ENCODE results near the gene ATP13A3.
A peak's percentile ranks its signal among the peaks of the same experiment; 100 is the strongest.

The ATP13A3 gene

GRCh38 chr3:194386648-194387047 is 100.2 kb downstream of the ATP13A3 start:
- Histone ChIP-seq H3K18ac (ENCODE audit: low read length) (no peak overlapping the region), H2BK120ac (ENCODE audit: low read depth, low read length) (no peak overlapping the region), H2AK5ac (ENCODE audit: low read length) (no peak overlapping the region), H3K4ac (ENCODE audit: low read depth, low read length) (no peak overlapping the region), H3K4me2 (ENCODE audit: low read length) (no peak overlapping the region), H3K79me1 (ENCODE audit: low read length) (no peaks in the 10 kb centered on the region), H3K4me1 (ENCODE audit: control insufficient read depth, low read depth, low read length) (peaks cover 5% of the 10 kb centered on the region), H4K8ac (ENCODE audit: low read depth, low read length) (no peak overlapping the region), H2BK15ac (replicated peaks; ENCODE audit: low read depth) (no peak overlapping the region), H3K27ac (ENCODE audit: low read depth, low read length) (no peak overlapping the region), H3K9ac (ENCODE audit: low read length) (no peak overlapping the region), H2BK5ac (ENCODE audit: low read length) (no peak overlapping the region), H3K23ac (ENCODE audit: low read length) (no peak overlapping the region), H4K5ac (ENCODE audit: low read length) (no peak overlapping the region), H3K27me3 (ENCODE audit: insufficient read depth, low read length, poor library complexity) (no peaks in the 10 kb centered on the region), H3K56ac (ENCODE audit: low read length) (no peak overlapping the region), H3K4me3 (ENCODE audit: low read length) (no peak overlapping the region), H3K79me2 (ENCODE audit: control insufficient read depth, insufficient read depth, low read length) (no peaks in the 10 kb centered on the region), H3K36me3 (ENCODE audit: control insufficient read depth, insufficient read depth, low read length) (no peaks in the 10 kb centered on the region)
- no peak for DNase-seq
- WGBS (ENCODE audit: extremely low coverage, insufficient coverage, low lambda C conversion rate), result no CpG with 5 or more reads among the region's 7 CpGs

GRCh38 chr3:194386066-194386465 is 100.7 kb downstream of the ATP13A3 start:
- Histone ChIP-seq H3K27ac (ENCODE audit: low read depth, low read length) (no peak overlapping the region), H3K18ac (ENCODE audit: low read length) (no peak overlapping the region), H3K9ac (ENCODE audit: low read length) (no peak overlapping the region), H3K4me2 (ENCODE audit: low read length) (no peak overlapping the region), H2BK120ac (ENCODE audit: low read depth, low read length) (no peak overlapping the region), H3K4ac (ENCODE audit: low read depth, low read length) (no peak overlapping the region), H3K27me3 (ENCODE audit: insufficient read depth, low read length, poor library complexity) (no peaks in the 10 kb centered on the region), H3K79me2 (ENCODE audit: control insufficient read depth, insufficient read depth, low read length) (no peaks in the 10 kb centered on the region), H4K5ac (ENCODE audit: low read length) (no peak overlapping the region), H4K8ac (ENCODE audit: low read depth, low read length) (no peak overlapping the region), H3K23ac (ENCODE audit: low read length) (no peak overlapping the region), H2BK5ac (ENCODE audit: low read length) (no peak overlapping the region), H2AK5ac (ENCODE audit: low read length) (no peak overlapping the region), H2BK15ac (replicated peaks; ENCODE audit: low read depth) (no peak overlapping the region), H3K36me3 (ENCODE audit: control insufficient read depth, insufficient read depth, low read length) (no peaks in the 10 kb centered on the region), H3K4me3 (ENCODE audit: low read length) (no peak overlapping the region), H3K79me1 (ENCODE audit: low read length) (no peaks in the 10 kb centered on the region), H3K4me1 (ENCODE audit: control insufficient read depth, low read depth, low read length) (peaks cover 5% of the 10 kb centered on the region), H3K56ac (ENCODE audit: low read length) (no peak overlapping the region)
- DNase-seq, result no peak
- no CpG with 5 or more reads among the region's 15 CpGs for WGBS (ENCODE audit: extremely low coverage, insufficient coverage, low lambda C conversion rate)

- Histone ChIP-seq H3K36me3 (ENCODE audit: control insufficient read depth, insufficient read depth, low read length) (no peaks in the 10 kb centered on the region), H3K9ac (ENCODE audit: low read length) (no peak overlapping the region), H2BK5ac (ENCODE audit: low read length) (no peak overlapping the region), H3K18ac (ENCODE audit: low read length) (no peak overlapping the region), H2BK15ac (replicated peaks; ENCODE audit: low read depth) (no peak overlapping the region), H3K23ac (ENCODE audit: low read length) (no peak overlapping the region), H3K4me3 (ENCODE audit: low read length) (no peak overlapping the region), H3K4me1 (ENCODE audit: control insufficient read depth, low read depth, low read length) (peaks cover 5% of the 10 kb centered on the region), H2AK5ac (ENCODE audit: low read length) (peak overlapping the region; percentile 57), H3K27ac (ENCODE audit: low read depth, low read length) (no peak overlapping the region), H4K5ac (ENCODE audit: low read length) (no peak overlapping the region), H2BK120ac (ENCODE audit: low read depth, low read length) (no peak overlapping the region), H3K79me2 (ENCODE audit: control insufficient read depth, insufficient read depth, low read length) (no peaks in the 10 kb centered on the region), H3K79me1 (ENCODE audit: low read length) (no peaks in the 10 kb centered on the region), H3K56ac (ENCODE audit: low read length) (no peak overlapping the region), H4K8ac (ENCODE audit: low read depth, low read length) (no peak overlapping the region), H3K4me2 (ENCODE audit: low read length) (no peak overlapping the region), H3K4ac (ENCODE audit: low read depth, low read length) (no peak overlapping the region), H3K27me3 (ENCODE audit: insufficient read depth, low read length, poor library complexity) (no peaks in the 10 kb centered on the region)
- whole genome bisulfite sequencing (ENCODE audit: extremely low coverage, insufficient coverage, low lambda C conversion rate), result no CpG with 5 or more reads among the region's 12 CpGs
- no peak for DNase-seq
Observed at GRCh38 chr3:194384569-194385001, 102.2 kb downstream of the ATP13A3 start.

- H3K27ac ChIP-seq (ENCODE audit: low read depth, low read length), result no peak overlapping the region
- H3K4me2 ChIP-seq (ENCODE audit: low read length), result no peak overlapping the region
- no peaks in the 10 kb centered on the region for H3K79me2 ChIP-seq (ENCODE audit: control insufficient read depth, insufficient read depth, low read length)
- no peak overlapping the region for H3K56ac ChIP-seq (ENCODE audit: low read length)
- H3K36me3 ChIP-seq (ENCODE audit: control insufficient read depth, insufficient read depth, low read length), result no peaks in the 10 kb centered on the region
- H3K4me1 ChIP-seq (ENCODE audit: control insufficient read depth, low read depth, low read length), result peaks cover 5% of the 10 kb centered on the region
- no peak overlapping the region for H2AK5ac ChIP-seq (ENCODE audit: low read length)
- no peaks in the 10 kb centered on the region for H3K27me3 ChIP-seq (ENCODE audit: insufficient read depth, low read length, poor library complexity)
- H3K18ac ChIP-seq (ENCODE audit: low read length), result no peak overlapping the region
- no peak overlapping the region for H3K4me3 ChIP-seq (ENCODE audit: low read length)
- no peak overlapping the region for H3K9ac ChIP-seq (ENCODE audit: low read length)
- H4K5ac ChIP-seq (ENCODE audit: low read length), result no peak overlapping the region
- no peak overlapping the region for H2BK5ac ChIP-seq (ENCODE audit: low read length)
- no peak overlapping the region for H3K4ac ChIP-seq (ENCODE audit: low read depth, low read length)
- H4K8ac ChIP-seq (ENCODE audit: low read depth, low read length), result no peak overlapping the region
- no peak overlapping the region for H2BK15ac ChIP-seq (replicated peaks; ENCODE audit: low read depth)
- DNase-seq, result no peak
- WGBS (ENCODE audit: extremely low coverage, insufficient coverage, low lambda C conversion rate), result no CpG with 5 or more reads among the region's 6 CpGs
- H3K23ac ChIP-seq (ENCODE audit: low read length), result no peak overlapping the region
- no peaks in the 10 kb centered on the region for H3K79me1 ChIP-seq (ENCODE audit: low read length)
- no peak overlapping the region for H2BK120ac ChIP-seq (ENCODE audit: low read depth, low read length)
Observed at GRCh38 chr3:194384156-194384555, 102.6 kb downstream of the ATP13A3 start.

GRCh38 chr3:194383276-194383940 is 103.4 kb downstream of the ATP13A3 start:
- H4K5ac ChIP-seq (ENCODE audit: low read length), result no peak overlapping the region
- H3K56ac ChIP-seq (ENCODE audit: low read length), result no peak overlapping the region
- no peak overlapping the region for H2BK120ac ChIP-seq (ENCODE audit: low read depth, low read length)
- no peak overlapping the region for H2BK5ac ChIP-seq (ENCODE audit: low read length)
- H3K4me3 ChIP-seq (ENCODE audit: low read length), result no peak overlapping the region
- H3K36me3 ChIP-seq (ENCODE audit: control insufficient read depth, insufficient read depth, low read length), result no peaks in the 10 kb centered on the region
- H2AK5ac ChIP-seq (ENCODE audit: low read length), result no peak overlapping the region
- no peaks in the 10 kb centered on the region for H3K27me3 ChIP-seq (ENCODE audit: insufficient read depth, low read length, poor library complexity)
- WGBS (ENCODE audit: extremely low coverage, insufficient coverage, low lambda C conversion rate), result no CpG with 5 or more reads among the region's 14 CpGs
- H4K8ac ChIP-seq (ENCODE audit: low read depth, low read length), result no peak overlapping the region
- no peak overlapping the region for H3K4ac ChIP-seq (ENCODE audit: low read depth, low read length)
- H3K4me2 ChIP-seq (ENCODE audit: low read length), result no peak overlapping the region
- no peaks in the 10 kb centered on the region for H3K79me1 ChIP-seq (ENCODE audit: low read length)
- H3K23ac ChIP-seq (ENCODE audit: low read length), result no peak overlapping the region
- H3K4me1 ChIP-seq (ENCODE audit: control insufficient read depth, low read depth, low read length), result peaks cover 5% of the 10 kb centered on the region
- H3K27ac ChIP-seq (ENCODE audit: low read depth, low read length), result no peak overlapping the region
- no peak overlapping the region for H3K18ac ChIP-seq (ENCODE audit: low read length)
- H3K79me2 ChIP-seq (ENCODE audit: control insufficient read depth, insufficient read depth, low read length), result no peaks in the 10 kb centered on the region
- no peak overlapping the region for H3K9ac ChIP-seq (ENCODE audit: low read length)
- peak; percentile 83 for DNase-seq
- no peak overlapping the region for H2BK15ac ChIP-seq (replicated peaks; ENCODE audit: low read depth)

GRCh38 chr3:194382892-194383223 is 103.9 kb downstream of the ATP13A3 start:
- no peak overlapping the region for H2BK120ac ChIP-seq (ENCODE audit: low read depth, low read length)
- H3K18ac ChIP-seq (ENCODE audit: low read length), result no peak overlapping the region
- H3K56ac ChIP-seq (ENCODE audit: low read length), result no peak overlapping the region
- no peak overlapping the region for H4K5ac ChIP-seq (ENCODE audit: low read length)
- no peak overlapping the region for H3K27ac ChIP-seq (ENCODE audit: low read depth, low read length)
- no peaks in the 10 kb centered on the region for H3K79me2 ChIP-seq (ENCODE audit: control insufficient read depth, insufficient read depth, low read length)
- no peak overlapping the region for H3K4me2 ChIP-seq (ENCODE audit: low read length)
- H3K79me1 ChIP-seq (ENCODE audit: low read length), result no peaks in the 10 kb centered on the region
- H2BK5ac ChIP-seq (ENCODE audit: low read length), result no peak overlapping the region
- no peak overlapping the region for H4K8ac ChIP-seq (ENCODE audit: low read depth, low read length)
- H3K4ac ChIP-seq (ENCODE audit: low read depth, low read length), result peak overlapping the region; percentile 6
- no peak for DNase-seq
- no peak overlapping the region for H3K4me3 ChIP-seq (ENCODE audit: low read length)
- no peak overlapping the region for H2AK5ac ChIP-seq (ENCODE audit: low read length)
- WGBS (ENCODE audit: extremely low coverage, insufficient coverage, low lambda C conversion rate), result no CpG with 5 or more reads among the region's 9 CpGs
- H3K4me1 ChIP-seq (ENCODE audit: control insufficient read depth, low read depth, low read length), result peaks cover 5% of the 10 kb centered on the region
- no peak overlapping the region for H3K23ac ChIP-seq (ENCODE audit: low read length)
- no peaks in the 10 kb centered on the region for H3K27me3 ChIP-seq (ENCODE audit: insufficient read depth, low read length, poor library complexity)
- H2BK15ac ChIP-seq (replicated peaks; ENCODE audit: low read depth), result no peak overlapping the region
- no peaks in the 10 kb centered on the region for H3K36me3 ChIP-seq (ENCODE audit: control insufficient read depth, insufficient read depth, low read length)
- no peak overlapping the region for H3K9ac ChIP-seq (ENCODE audit: low read length)

All from mesendoderm (in vitro differentiated cells).